Measurements from ENCODE around the gene PEX11A. TPM values are rescaled to one million over a fixed set of nuclear protein-coding genes. Genes with fewer than 3 reads are reported as not detected.
"Not testable (repeated sequence)": the region's sequence is repeated elsewhere in the genome, so short reads cannot be mapped to it uniquely, and the experiment has no call there.

PEX11A gene
- total and polyA plus RNA-seq, 4 experiments from 2014 or later: 0.78 to 3.0 (median 2.8) TPM

DNA sequence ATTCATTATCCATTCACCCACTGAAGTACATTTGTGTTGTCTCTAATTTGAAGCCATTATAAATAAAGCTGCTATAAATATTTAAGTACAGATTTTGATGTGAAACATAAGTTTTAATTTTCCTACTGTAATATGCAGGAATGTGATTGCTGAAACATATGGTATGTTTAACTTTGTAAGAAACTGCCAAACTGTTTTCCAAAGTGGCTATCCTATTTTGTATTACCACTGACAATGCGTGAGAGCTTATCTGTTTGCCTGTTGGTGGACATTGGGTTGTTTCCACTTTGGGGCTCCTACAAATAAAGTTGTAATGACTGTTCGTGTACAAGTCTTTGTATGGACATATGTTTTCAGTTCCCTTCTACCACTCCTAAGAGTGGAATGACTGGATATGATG is 2.5 kb upstream of the PEX11A start:
- no peak for DNase-seq
- H3K36me3 Mint-ChIP-seq: peaks cover under 1 to 5% of the 10 kb centered on the region in 2 donors
- intact Hi-C loops (cut with micrococcal nuclease): no loop called here
- peak overlapping the region in 1 of 8 donors; percentile 9 for H3K4me3 Mint-ChIP-seq
- H3K27ac Mint-ChIP-seq: no peak overlapping the region
- peaks cover 5 to 21% (median 14%) of the 10 kb centered on the region in 4 donors for H3K4me1 Mint-ChIP-seq
- ChIA-PET CTCF (ENCODE audit: partially characterized antibody) (no interaction called here), POLR2A (ENCODE audit: partially characterized antibody) (interaction anchor here (0.8 kb wide), 1 partner anchor 201 kb away, joined by 3 read pairs; the partner anchor contains the start of gene AP3S2)
- Histone ChIP-seq H3K4me1 (ENCODE audit: insufficient read depth, low read length) (peaks cover 8% of the 10 kb centered on the region), H3K27ac (ENCODE audit: low read depth, low read length) (no peak overlapping the region), H3K4me3 (ENCODE audit: low read length in 2 of 2) (no peak overlapping the region), H3K36me3 (ENCODE audit: insufficient read depth, low read length) (no peaks in the 10 kb centered on the region), H3K9me3 (ENCODE audit: control insufficient read depth in 1 of 2, low read length in 2 of 2) (no peaks in the 10 kb centered on the region), H3K27me3 (ENCODE audit: insufficient read depth, low read length) (no peaks in the 10 kb centered on the region)
- H3K9me3 Mint-ChIP-seq: no peaks in the 10 kb centered on the region
- peaks cover 2% of the 10 kb centered on the region in 2 donors for H3K27me3 Mint-ChIP-seq

DNA sequence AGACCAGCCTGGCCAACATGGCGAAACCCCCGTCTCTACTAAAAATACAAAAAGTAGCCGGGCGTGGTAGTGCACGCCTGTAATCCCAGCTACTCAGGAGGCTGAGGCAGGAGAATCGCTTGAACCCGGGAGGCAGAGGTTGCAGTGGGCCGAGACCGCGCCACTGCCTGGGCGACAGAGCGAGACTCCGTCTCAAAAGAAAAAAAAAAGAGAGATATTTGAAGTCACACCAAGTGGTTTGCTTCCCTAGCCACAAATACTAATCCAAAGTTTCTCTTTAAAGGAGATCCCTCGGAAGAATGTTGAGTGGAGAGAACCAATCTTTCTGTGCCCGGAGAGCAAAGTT is 651 bp downstream of the PEX11A start:
- not testable (repeated sequence) for DNase-seq
- peak overlapping the region; percentile 40 for H3K27ac ChIP-seq (ENCODE audit: low read depth, low read length)

DNA sequence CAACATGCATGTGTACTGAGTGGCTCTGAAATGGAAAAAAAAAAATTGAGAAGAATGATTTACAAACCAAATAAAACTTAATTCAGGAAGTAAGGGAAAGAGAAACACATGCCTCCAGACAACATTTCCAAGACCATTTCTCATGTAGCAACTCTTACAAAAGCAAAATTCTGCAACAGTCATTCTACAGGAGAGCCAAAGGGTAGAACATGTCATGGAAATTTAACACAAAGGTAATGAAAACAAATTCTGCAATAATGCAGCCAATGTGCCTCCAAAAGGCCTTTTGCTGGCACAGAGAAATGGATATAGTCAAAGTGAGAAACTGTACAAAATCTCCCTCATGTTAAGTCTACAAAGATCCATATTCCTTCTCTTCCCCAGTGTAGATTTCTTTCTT is 4.0 kb downstream of the PEX11A start:
- CTCF ChIA-PET (ENCODE audit: partially characterized antibody): no interaction called here
- intact Hi-C loops (cut with micrococcal nuclease): no loop called here
- H3K27me3 Mint-ChIP-seq: no peaks in the 10 kb centered on the region

More for the DNA sequence above, 651 bp downstream of the PEX11A start:
- Mint-ChIP-seq H3K4me3 (peak overlapping the region; percentile 87 to 94 (median 90)), H3K4me1 (peaks cover 5 to 21% (median 14%) of the 10 kb centered on the region in 4 donors), H3K27ac (peak overlapping the region in 5 of 7 donors; percentile 57 to 96 (median 93))
- CTCF ChIA-PET (ENCODE audit: partially characterized antibody); H3K9me3 Mint-ChIP-seq; H3K36me3 ChIP-seq (ENCODE audit: insufficient read depth, low read length); H3K27me3 Mint-ChIP-seq; H3K9me3 ChIP-seq (ENCODE audit: control insufficient read depth in 1 of 2, low read length in 2 of 2); H3K36me3 Mint-ChIP-seq; POLR2A ChIA-PET (ENCODE audit: partially characterized antibody); H3K4me1 ChIP-seq (ENCODE audit: insufficient read depth, low read length); H3K27me3 ChIP-seq (ENCODE audit: insufficient read depth, low read length): not testable (repeated sequence)
- H3K4me3 ChIP-seq (ENCODE audit: low read length in 2 of 2): peak overlapping the region; percentile 76 to 98
- intact Hi-C loops (cut with micrococcal nuclease): loop anchor here (1.0 to 2.0 kb wide), 2 partner anchors 115 to 204 kb away; partner anchors contain the start of gene TICRR

DNA sequence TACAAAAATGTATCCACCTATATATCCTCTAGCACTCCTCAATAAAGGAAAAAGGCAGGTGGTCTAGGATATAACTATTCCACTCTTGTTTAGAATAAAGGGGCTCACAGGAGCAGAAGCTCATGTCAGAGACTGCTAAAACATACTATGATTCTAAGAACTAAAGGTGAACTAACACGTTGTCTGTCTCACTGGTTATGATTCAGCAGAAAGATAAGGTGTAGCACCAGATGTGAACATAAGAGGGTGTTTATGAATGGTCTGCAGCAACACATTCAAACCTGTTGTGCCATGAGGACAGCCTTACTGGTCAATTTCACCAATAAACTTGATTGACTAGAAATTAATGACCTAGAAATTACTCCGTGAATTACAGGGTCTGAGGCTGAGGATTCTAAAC is 4.6 kb downstream of the PEX11A start:
- Mint-ChIP-seq H3K9me3 (no peaks in the 10 kb centered on the region), H3K27ac (no peak overlapping the region), H3K36me3 (peaks cover 13 to 34% of the 10 kb centered on the region in 2 donors), H3K4me3 (no peak overlapping the region), H3K27me3 (no peaks in the 10 kb centered on the region), H3K4me1 (peaks cover 4 to 17% (median 12%) of the 10 kb centered on the region in 4 donors)
- Histone ChIP-seq H3K4me3 (ENCODE audit: low read length in 2 of 2) (no peak overlapping the region), H3K9me3 (ENCODE audit: control insufficient read depth in 1 of 2, low read length in 2 of 2) (no peaks in the 10 kb centered on the region), H3K36me3 (ENCODE audit: insufficient read depth, low read length) (no peaks in the 10 kb centered on the region), H3K27me3 (ENCODE audit: insufficient read depth, low read length) (no peaks in the 10 kb centered on the region), H3K27ac (ENCODE audit: low read depth, low read length) (no peak overlapping the region), H3K4me1 (ENCODE audit: insufficient read depth, low read length) (peaks cover 8% of the 10 kb centered on the region)
- intact Hi-C loops (cut with micrococcal nuclease): no loop called here
- ChIA-PET POLR2A (ENCODE audit: partially characterized antibody) (no interaction called here), CTCF (ENCODE audit: partially characterized antibody) (no interaction called here)
- no peak for DNase-seq

More for the DNA sequence above, 4.0 kb downstream of the PEX11A start:
- H3K4me1 Mint-ChIP-seq: peaks cover 5 to 21% (median 14%) of the 10 kb centered on the region in 4 donors
- H3K4me3 Mint-ChIP-seq: no peak overlapping the region
- peak overlapping the region in 1 of 7 donors; percentile 44 for H3K27ac Mint-ChIP-seq
- Histone ChIP-seq H3K4me3 (ENCODE audit: low read length in 2 of 2) (no peak overlapping the region), H3K9me3 (ENCODE audit: control insufficient read depth in 1 of 2, low read length in 2 of 2) (no peaks in the 10 kb centered on the region), H3K36me3 (ENCODE audit: insufficient read depth, low read length) (no peaks in the 10 kb centered on the region), H3K27me3 (ENCODE audit: insufficient read depth, low read length) (no peaks in the 10 kb centered on the region), H3K27ac (ENCODE audit: low read depth, low read length) (no peak overlapping the region), H3K4me1 (ENCODE audit: insufficient read depth, low read length) (peaks cover 8% of the 10 kb centered on the region)
- DNase-seq: no peak
- H3K9me3 Mint-ChIP-seq: no peaks in the 10 kb centered on the region
- POLR2A ChIA-PET (ENCODE audit: partially characterized antibody): no interaction called here
- peaks cover 13 to 34% of the 10 kb centered on the region in 2 donors for H3K36me3 Mint-ChIP-seq

DNA sequence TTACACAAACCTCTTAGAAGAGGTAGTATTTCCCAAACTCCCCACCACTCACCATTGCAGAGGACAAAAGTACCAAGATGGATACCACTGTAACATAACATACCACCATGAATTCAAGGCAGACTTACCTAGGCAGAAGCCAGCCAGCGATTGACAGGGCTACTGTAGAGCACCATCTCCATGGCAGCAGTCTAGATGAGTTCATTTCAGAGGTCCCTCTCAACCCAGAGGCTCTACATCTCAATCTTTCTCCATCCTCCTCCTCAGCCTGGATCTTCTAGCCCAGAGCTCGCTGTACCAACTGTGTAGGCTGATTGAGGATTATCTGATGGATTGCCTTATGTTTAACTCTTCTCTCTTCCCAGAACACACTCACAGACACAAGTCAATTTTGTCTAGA is 9.4 kb downstream of the PEX11A start:
- Histone ChIP-seq H3K36me3 (ENCODE audit: insufficient read depth, low read length) (no peaks in the 10 kb centered on the region), H3K4me1 (ENCODE audit: insufficient read depth, low read length) (no peaks in the 10 kb centered on the region), H3K27me3 (ENCODE audit: insufficient read depth, low read length) (no peaks in the 10 kb centered on the region), H3K9me3 (ENCODE audit: control insufficient read depth in 1 of 2, low read length in 2 of 2) (no peaks in the 10 kb centered on the region), H3K4me3 (ENCODE audit: low read length in 2 of 2) (no peak overlapping the region), H3K27ac (ENCODE audit: low read depth, low read length) (no peak overlapping the region)
- ChIA-PET POLR2A (ENCODE audit: partially characterized antibody) (no interaction called here), CTCF (ENCODE audit: partially characterized antibody) (no interaction called here)
- no peaks in the 10 kb centered on the region for H3K27me3 Mint-ChIP-seq
- no peaks in the 10 kb centered on the region for H3K4me1 Mint-ChIP-seq
- no peak for DNase-seq
- intact Hi-C loops (cut with micrococcal nuclease): no loop called here
- peaks cover 7 to 30% of the 10 kb centered on the region in 2 donors for H3K36me3 Mint-ChIP-seq
- H3K27ac Mint-ChIP-seq: no peak overlapping the region
- no peaks in the 10 kb centered on the region for H3K9me3 Mint-ChIP-seq
- no peak overlapping the region for H3K4me3 Mint-ChIP-seq

DNA sequence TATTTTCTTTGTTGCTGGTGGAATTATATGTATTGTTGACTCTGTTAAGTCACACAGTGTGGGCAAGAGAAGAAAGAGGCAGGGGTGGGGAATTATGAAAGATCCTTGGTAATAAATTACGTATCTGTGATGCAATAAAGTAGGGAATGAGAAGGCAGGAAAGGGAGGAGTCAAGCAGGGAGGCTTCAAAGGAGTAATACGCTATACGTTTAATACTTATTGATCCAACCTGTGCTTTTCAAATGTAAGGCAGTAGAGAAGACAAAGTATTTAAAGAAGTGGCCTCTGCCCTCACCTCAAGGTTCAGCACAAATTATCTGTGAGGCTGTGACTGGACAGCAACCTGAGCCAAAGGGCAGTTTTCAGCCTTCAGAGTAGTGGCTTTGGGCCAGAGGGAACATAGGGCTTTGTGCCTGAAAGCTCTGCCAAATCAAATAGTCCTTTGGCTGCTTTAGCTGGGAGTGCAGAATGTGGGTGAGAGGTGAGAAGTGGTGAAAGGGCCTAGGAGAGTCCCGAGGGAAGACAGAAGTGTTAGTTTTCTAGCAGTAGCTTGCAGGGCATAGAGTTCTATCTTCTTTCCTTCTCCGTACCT is 10.2 kb downstream of the PEX11A start:
- no peak overlapping the region for H3K4me3 Mint-ChIP-seq
- POLR2A ChIA-PET (ENCODE audit: partially characterized antibody): no interaction called here
- H3K9me3 Mint-ChIP-seq: no peaks in the 10 kb centered on the region
- Histone ChIP-seq H3K4me1 (ENCODE audit: insufficient read depth, low read length) (no peaks in the 10 kb centered on the region), H3K4me3 (ENCODE audit: low read length in 2 of 2) (no peak overlapping the region), H3K27me3 (ENCODE audit: insufficient read depth, low read length) (no peaks in the 10 kb centered on the region), H3K36me3 (ENCODE audit: insufficient read depth, low read length) (no peaks in the 10 kb centered on the region), H3K27ac (ENCODE audit: low read depth, low read length) (no peak overlapping the region), H3K9me3 (ENCODE audit: control insufficient read depth in 1 of 2, low read length in 2 of 2) (no peaks in the 10 kb centered on the region)
- CTCF ChIA-PET (ENCODE audit: partially characterized antibody): no interaction called here
- DNase-seq: no peak
- H3K27me3 Mint-ChIP-seq: no peaks in the 10 kb centered on the region
- intact Hi-C loops (cut with micrococcal nuclease): no loop called here
- no peaks in the 10 kb centered on the region for H3K4me1 Mint-ChIP-seq
- H3K27ac Mint-ChIP-seq: no peak overlapping the region
- peaks cover 4 to 27% of the 10 kb centered on the region in 2 donors for H3K36me3 Mint-ChIP-seq

DNA sequence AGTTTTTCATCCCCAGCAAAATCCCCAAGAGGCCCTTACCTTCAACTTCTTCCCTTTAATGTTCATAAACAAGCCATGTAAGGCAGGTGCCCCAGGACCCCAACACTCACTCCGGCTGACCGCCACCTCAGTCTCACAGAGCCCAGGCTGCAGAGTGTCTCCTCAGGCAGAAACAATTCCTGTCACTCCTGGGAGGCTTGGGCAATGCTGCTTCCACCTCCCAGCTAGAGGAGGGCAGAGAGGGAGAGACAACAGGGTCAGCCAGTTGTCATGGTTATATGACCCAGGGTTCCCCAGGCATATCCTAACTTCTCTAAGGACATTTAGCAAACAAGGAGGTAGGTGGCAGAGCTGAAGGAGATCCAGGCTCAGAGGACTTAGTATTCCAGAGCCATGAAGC is 11.3 kb downstream of the PEX11A start, which contains the start of gene PLIN1:
Gene PLIN1, minus strand, starts transcription at position 156 of the 400 bp plus-strand sequence. CDS start 1,878 bp downstream, outside the sequence.
- H3K4me3 ChIP-seq (ENCODE audit: low read length in 2 of 2): no peak within 1 kb of the TSS
- POLR2A ChIA-PET (ENCODE audit: partially characterized antibody): no interaction called here
- Mint-ChIP-seq H3K4me1 (no peaks in the 10 kb centered on the region), H3K36me3 (peaks cover 3 to 25% of the 10 kb centered on the region in 2 donors), H3K9me3 (no peaks in the 10 kb centered on the region), H3K27me3 (no peaks in the 10 kb centered on the region), H3K4me3 (no peak within 1 kb of the TSS), H3K27ac (no peak within 1 kb of the TSS)
- H3K4me1 ChIP-seq (ENCODE audit: insufficient read depth, low read length): no peaks in the 10 kb centered on the region
- no peaks in the 10 kb centered on the region for H3K27me3 ChIP-seq (ENCODE audit: insufficient read depth, low read length)
- H3K9me3 ChIP-seq (ENCODE audit: control insufficient read depth in 1 of 2, low read length in 2 of 2): no peaks in the 10 kb centered on the region
- CTCF ChIA-PET (ENCODE audit: partially characterized antibody): no interaction called here
- intact Hi-C loops (cut with micrococcal nuclease): no loop called here
- no peak within 1 kb of the TSS for H3K27ac ChIP-seq (ENCODE audit: low read depth, low read length)
- no peaks in the 10 kb centered on the region for H3K36me3 ChIP-seq (ENCODE audit: insufficient read depth, low read length)
- no peak for DNase-seq
